HG02642 (cell line): ENCODE results near the gene TBX5.

Experiments
- ATAC-seq: cut with Tn5 transposase; IDR thresholded peaks from one replicate; pipeline ENCODE4 v1.9.1; 2021; ENCODE audit warnings: mild to moderate bottlenecking; ENCODE audit not compliant: unreplicated experiment, poor library complexity

The TBX5 gene

GRCh38 chr12:114434341-114434740, 28.4 kb upstream of the TBX5 start:
- no peak for ATAC-seq

GRCh38 chr12:114431902-114432301, 26.0 kb upstream of the TBX5 start:
- no peak for ATAC-seq

- ATAC-seq, result no peak
These were observed 24.4 kb upstream of the TBX5 start for GRCh38 chr12:114430306-114430705.

- no peak for ATAC-seq
These were observed 19.2 kb upstream of the TBX5 start for GRCh38 chr12:114425031-114425626.

GRCh38 chr12:114420944-114421335, 15.0 kb upstream of the TBX5 start:
- ATAC-seq, result no peak

GRCh38 chr12:114420182-114420943, 14.4 kb upstream of the TBX5 start:
- ATAC-seq, result no peak

GRCh38 chr12:114416028-114416427, 10.1 kb upstream of the TBX5 start:
- no peak for ATAC-seq

GRCh38 chr12:114415525-114415868, 9.6 kb upstream of the TBX5 start:
- no peak for ATAC-seq

- ATAC-seq, result no peak
These were observed 9.1 kb upstream of the TBX5 start for GRCh38 chr12:114414866-114415524.

GRCh38 chr12:114414031-114414865, 8.3 kb upstream of the TBX5 start:
- ATAC-seq, result no peak

- no peak for ATAC-seq
These were observed 7.1 kb upstream of the TBX5 start for GRCh38 chr12:114412825-114413749.

GRCh38 chr12:114412307-114412706, 6.4 kb upstream of the TBX5 start:
- ATAC-seq, result no peak

- no peak for ATAC-seq
These were observed 5.3 kb upstream of the TBX5 start for GRCh38 chr12:114411071-114411837.

- ATAC-seq, result no peak
These were observed 4.1 kb upstream of the TBX5 start for GRCh38 chr12:114409852-114410600.

GRCh38 chr12:114408886-114409851, 3.2 kb upstream of the TBX5 start:
- no peak for ATAC-seq

GRCh38 chr12:114408471-114408885, 2.5 kb upstream of the TBX5 start:
- ATAC-seq, result no peak

- ATAC-seq, result no peak
These were observed 2.0 kb upstream of the TBX5 start for GRCh38 chr12:114407842-114408411.
